SK-N-SH (cell line): ENCODE results near the gene RPL39. TPM values are rescaled to one million over a fixed set of nuclear protein-coding genes. Genes with fewer than 3 reads are reported as not detected.
"Not testable (repeated sequence)": the region's sequence is repeated elsewhere in the genome, so short reads cannot be mapped to it uniquely, and the experiment has no call there.

Source experiments
- CTCF ChIA-PET: fragments of 300-600, 350-600 bp; formaldehyde crosslinking; extraction: SDS; loops from one replicate; lab custom pipeline; 2021; lab: Yijun Ruan, JAX
- POLR2A ChIA-PET: fragments of 350-600 bp; sonication (Branson Sonifier 250); formaldehyde crosslinking; extraction: SDS; loops from one replicate; lab custom pipeline; 2020; ENCODE audit warnings: antibody characterized with exemption, inconsistent platforms; lab: Yijun Ruan, JAX
- DNase-seq: peaks from one replicate; pipeline ENCODE4 v3.0.0; 2012
- H2AFZ ChIP-seq: fragments of 200-600 bp; sonication (generic); 2 replicates; pipeline ENCODE4 v1.8.1; 2016; ENCODE audit warnings: antibody characterized with exemption, mild to moderate bottlenecking, low read depth
- H3F3A ChIP-seq: fragments of 200-600 bp; sonication (generic); replicated peaks from 2 replicates; pipeline ENCODE3; 2016; ENCODE audit warnings: antibody characterized with exemption, mild to moderate bottlenecking; ENCODE audit not compliant: insufficient read depth
- H3K27ac ChIP-seq, 2 experiments: fragments of 200-500 bp in 1 of 2; fragments of 200-600 bp in 1 of 2; sonication (Bioruptor generic) in 1 of 2; sonication (generic), shearing (Covaris generic) in 1 of 2; 2 replicates each; pipeline versions ENCODE4 v1.5.1 to v1.6.1; 2014 to 2016; ENCODE audit warnings: low read depth in 2 of 2, inconsistent platforms in 1 of 2, low read length in 1 of 2, mild to moderate bottlenecking in 1 of 2, mixed read lengths in 1 of 2
- H3K27me3 ChIP-seq: fragments of 200-600 bp; sonication (generic), shearing (Covaris generic); 2 replicates; pipeline ENCODE4 v1.6.1; 2016; ENCODE audit warnings: mixed run types; ENCODE audit not compliant: insufficient read depth
- H3K36me3 ChIP-seq, 2 experiments: fragments of 200-500 bp in 1 of 2; fragments of 200-600 bp in 1 of 2; sonication (Bioruptor generic) in 1 of 2; sonication (generic) in 1 of 2; replicated peaks in 1 of 2; 2 replicates each; pipeline versions ENCODE3 to v1.5.1; 2014 to 2016; ENCODE audit warnings: low read length in 1 of 2, mild to moderate bottlenecking in 1 of 2; ENCODE audit not compliant: insufficient read depth in 2 of 2, control insufficient read depth in 1 of 2
- H3K4me1 ChIP-seq, 2 experiments: fragments of 200-500 bp in 1 of 2; fragments of 200-600 bp in 1 of 2; sonication (Bioruptor generic) in 1 of 2; sonication (generic), shearing (Covaris generic) in 1 of 2; 2 replicates each; pipeline versions ENCODE4 v1.5.1 to v1.6.1; 2014 to 2016; ENCODE audit warnings: low read depth in 1 of 2, low read length in 1 of 2, mixed run types in 1 of 2; ENCODE audit not compliant: insufficient read depth in 2 of 2, control insufficient read depth in 1 of 2
- H3K4me2 ChIP-seq: fragments of 200-600 bp; sonication (generic), shearing (Covaris generic); 2 replicates; pipeline ENCODE4 v1.6.1; 2017; ENCODE audit warnings: mixed run types
- H3K4me3 ChIP-seq, 2 experiments: fragments of 200-500 bp in 1 of 2; fragments of 200-600 bp in 1 of 2; sonication (Bioruptor generic) in 1 of 2; sonication (generic), shearing (Covaris generic) in 1 of 2; 2 replicates each; pipeline versions ENCODE4 v1.5.1 to v1.8.1; 2014 to 2016; ENCODE audit warnings: low read depth in 2 of 2, inconsistent platforms in 1 of 2, low read length in 1 of 2, mild to moderate bottlenecking in 1 of 2, mixed read lengths in 1 of 2, moderate library complexity in 1 of 2
- H3K79me2 ChIP-seq: fragments of 200-600 bp; sonication (generic); 2 replicates; pipeline ENCODE4 v1.8.1; 2017; ENCODE audit warnings: mild to moderate bottlenecking; ENCODE audit not compliant: insufficient read depth
- H3K9ac ChIP-seq: fragments of 200-600 bp; sonication (generic); 2 replicates; pipeline ENCODE4 v1.6.1; 2017; ENCODE audit warnings: mixed run types
- H3K9me2 ChIP-seq: fragments of 200-600 bp; sonication (generic); 2 replicates; pipeline ENCODE4 v1.6.1; 2017; ENCODE audit warnings: mixed run types
- H3K9me3 ChIP-seq: fragments of 200-600 bp; sonication (generic); 2 replicates; pipeline ENCODE4 v1.6.1; 2017; ENCODE audit warnings: mixed run types, mild to moderate bottlenecking, moderate library complexity
- H4K20me1 ChIP-seq: fragments of 200-600 bp; sonication (generic); 2 replicates; pipeline ENCODE4 v1.6.1; 2017; ENCODE audit warnings: mild to moderate bottlenecking, mixed run types; ENCODE audit not compliant: insufficient read depth
- CHD2 ChIP-seq: fragments of 150-350 bp; IDR thresholded peaks from 2 replicates; pipeline ENCODE4 v1.6.1; 2018; ENCODE audit warnings: low read length; ENCODE audit not compliant: partially characterized antibody
- ELF1 ChIP-seq: IDR thresholded peaks from 2 replicates; pipeline ENCODE4 v1.4.0; 2012
- EZH2phosphoT487 ChIP-seq: fragments of 200-600 bp; sonication (generic); IDR thresholded peaks from 2 replicates; pipeline ENCODE4 v1.6.1; 2017; ENCODE audit warnings: low read depth, mixed run types, mild to moderate bottlenecking, antibody characterized with exemption, moderate library complexity, borderline replicate concordance
- MXI1 ChIP-seq: IDR thresholded peaks from 2 replicates; pipeline ENCODE4 v1.6.1; 2012; ENCODE audit warnings: mild to moderate bottlenecking, low read depth, low read length, improper control_type of control experiment
- NFIC ChIP-seq: IDR thresholded peaks from 2 replicates; pipeline ENCODE4 v1.4.0; 2012; ENCODE audit warnings: borderline replicate concordance
- NRF1 ChIP-seq: IDR thresholded peaks from 2 replicates; pipeline ENCODE4 v1.6.1; 2012; ENCODE audit warnings: low read depth, mild to moderate bottlenecking, low read length
- RCOR1 ChIP-seq: fragments of 150-350 bp; IDR thresholded peaks from 2 replicates; pipeline ENCODE4 v1.6.1; 2017; ENCODE audit warnings: antibody characterized with exemption, low read length
- SMC3 ChIP-seq: IDR thresholded peaks from 2 replicates; pipeline ENCODE4 v1.6.1; 2012; ENCODE audit warnings: low read depth, low read length, improper control_type of control experiment
- TCF12 ChIP-seq: IDR thresholded peaks from 2 replicates; pipeline ENCODE4 v1.4.0; 2012
- TEAD4 ChIP-seq: IDR thresholded peaks from 2 replicates; pipeline ENCODE4 v1.4.0; 2012; ENCODE audit warnings: mild to moderate bottlenecking, borderline replicate concordance; ENCODE audit not compliant: insufficient read depth
- WGBS: methylation state at CpG from one replicate; pipeline ENCODE4 v1.1.6; 2017; ENCODE audit warnings: low lambda C conversion rate; 5-methylcytosine and 5-hydroxymethylcytosine counted together
- polyA plus RNA-seq, 3 experiments: library from polyadenylated mRNA; depleted of rRNA; stranded (reverse); fragments of >200 nt; gene quantifications; 2 replicates each; pipeline ENCODE4 v1.2.3, GENCODE V29; 2012
- TF ChIP-seq, protein P1 (sequence below): IDR thresholded peaks from 2 replicates; pipeline ENCODE4 v1.4.0; 2012; ENCODE audit warnings: low read depth, borderline replicate concordance
- TF ChIP-seq, protein P2 (sequence below): IDR thresholded peaks from 2 replicates; pipeline ENCODE4 v1.6.1; 2012; ENCODE audit warnings: mild to moderate bottlenecking, low read depth, low read length, moderate library complexity

The RPL39 gene
- polyA plus RNA-seq, 1 of the 3 experiments (the other 2 are of a cell fraction) = 4,443 TPM

DNA sequence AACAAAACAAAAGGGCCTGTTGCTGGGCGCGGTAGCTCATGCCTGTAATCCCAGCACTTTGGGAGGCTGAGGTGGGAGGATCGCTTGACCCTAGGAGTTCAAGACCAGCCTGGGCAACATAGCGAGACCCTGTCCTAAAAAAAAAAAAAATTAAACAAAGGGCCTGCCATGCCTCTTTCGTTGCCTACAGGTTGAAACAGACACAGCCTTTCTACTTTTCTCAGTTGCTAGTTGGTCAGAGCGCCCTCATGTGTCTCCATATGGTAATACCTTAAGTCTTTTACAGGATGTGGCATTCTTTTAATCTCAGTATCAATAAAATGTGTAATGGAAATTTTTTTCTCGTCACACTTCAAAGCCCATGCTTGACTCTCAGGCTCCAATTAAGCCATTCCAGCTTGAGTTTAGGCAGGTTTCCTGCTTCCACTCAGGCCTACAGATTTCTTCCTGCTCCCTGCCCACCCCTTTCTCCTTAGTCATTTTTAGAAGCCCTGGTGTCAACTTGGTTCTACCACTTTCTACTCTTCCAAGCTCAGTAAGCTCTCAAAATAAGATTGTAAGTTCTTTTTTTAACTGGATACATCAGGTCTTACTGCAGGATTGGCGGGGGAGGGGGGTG lies 37.7 kb downstream of the RPL39 start (continued):
- TF ChIP-seq MXI1 = no peak
- TF ChIP-seq NFIC = no peak
- no peak for TF ChIP-seq TEAD4

GRCh38 chrX:119753001-119753400 lies 38.4 kb downstream of the RPL39 start:
- Histone ChIP-seq H3K79me2 (no peaks in the 10 kb centered on the region), H3K9ac (no peak overlapping the region), H4K20me1 (no peaks in the 10 kb centered on the region), H3K9me2 (no peaks in the 10 kb centered on the region), H3K9me3 (no peaks in the 10 kb centered on the region), H3K36me3 (no peaks in the 10 kb centered on the region), H3F3A (no peaks in the 10 kb centered on the region), H3K4me2 (no peak overlapping the region), H3K27ac (no peak overlapping the region), H3K4me3 (no peak overlapping the region), H3K4me1 (no peaks in the 10 kb centered on the region), H3K27me3 (peaks cover 16% of the 10 kb centered on the region), H2AFZ (no peak overlapping the region)
- WGBS = 62% methylated on average over 3 of the region's 3 CpGs
- ChIA-PET POLR2A (no interaction called here), CTCF (interaction anchor here (0.7 to 2.9 kb wide), 15 partner anchors 8 to 257 kb away, joined by 3 to 10 read pairs (median 3); no protein-coding TSS in a partner anchor)
- no peak for TF ChIP-seq RCOR1
- TF ChIP-seq, protein P1, sequence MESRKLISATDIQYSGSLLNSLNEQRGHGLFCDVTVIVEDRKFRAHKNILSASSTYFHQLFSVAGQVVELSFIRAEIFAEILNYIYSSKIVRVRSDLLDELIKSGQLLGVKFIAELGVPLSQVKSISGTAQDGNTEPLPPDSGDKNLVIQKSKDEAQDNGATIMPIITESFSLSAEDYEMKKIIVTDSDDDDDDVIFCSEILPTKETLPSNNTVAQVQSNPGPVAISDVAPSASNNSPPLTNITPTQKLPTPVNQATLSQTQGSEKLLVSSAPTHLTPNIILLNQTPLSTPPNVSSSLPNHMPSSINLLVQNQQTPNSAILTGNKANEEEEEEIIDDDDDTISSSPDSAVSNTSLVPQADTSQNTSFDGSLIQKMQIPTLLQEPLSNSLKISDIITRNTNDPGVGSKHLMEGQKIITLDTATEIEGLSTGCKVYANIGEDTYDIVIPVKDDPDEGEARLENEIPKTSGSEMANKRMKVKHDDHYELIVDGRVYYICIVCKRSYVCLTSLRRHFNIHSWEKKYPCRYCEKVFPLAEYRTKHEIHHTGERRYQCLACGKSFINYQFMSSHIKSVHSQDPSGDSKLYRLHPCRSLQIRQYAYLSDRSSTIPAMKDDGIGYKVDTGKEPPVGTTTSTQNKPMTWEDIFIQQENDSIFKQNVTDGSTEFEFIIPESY = no peak
- no peak for TF ChIP-seq ELF1
- TF ChIP-seq EZH2phosphoT487 = no peak
- TF ChIP-seq, protein P2, sequence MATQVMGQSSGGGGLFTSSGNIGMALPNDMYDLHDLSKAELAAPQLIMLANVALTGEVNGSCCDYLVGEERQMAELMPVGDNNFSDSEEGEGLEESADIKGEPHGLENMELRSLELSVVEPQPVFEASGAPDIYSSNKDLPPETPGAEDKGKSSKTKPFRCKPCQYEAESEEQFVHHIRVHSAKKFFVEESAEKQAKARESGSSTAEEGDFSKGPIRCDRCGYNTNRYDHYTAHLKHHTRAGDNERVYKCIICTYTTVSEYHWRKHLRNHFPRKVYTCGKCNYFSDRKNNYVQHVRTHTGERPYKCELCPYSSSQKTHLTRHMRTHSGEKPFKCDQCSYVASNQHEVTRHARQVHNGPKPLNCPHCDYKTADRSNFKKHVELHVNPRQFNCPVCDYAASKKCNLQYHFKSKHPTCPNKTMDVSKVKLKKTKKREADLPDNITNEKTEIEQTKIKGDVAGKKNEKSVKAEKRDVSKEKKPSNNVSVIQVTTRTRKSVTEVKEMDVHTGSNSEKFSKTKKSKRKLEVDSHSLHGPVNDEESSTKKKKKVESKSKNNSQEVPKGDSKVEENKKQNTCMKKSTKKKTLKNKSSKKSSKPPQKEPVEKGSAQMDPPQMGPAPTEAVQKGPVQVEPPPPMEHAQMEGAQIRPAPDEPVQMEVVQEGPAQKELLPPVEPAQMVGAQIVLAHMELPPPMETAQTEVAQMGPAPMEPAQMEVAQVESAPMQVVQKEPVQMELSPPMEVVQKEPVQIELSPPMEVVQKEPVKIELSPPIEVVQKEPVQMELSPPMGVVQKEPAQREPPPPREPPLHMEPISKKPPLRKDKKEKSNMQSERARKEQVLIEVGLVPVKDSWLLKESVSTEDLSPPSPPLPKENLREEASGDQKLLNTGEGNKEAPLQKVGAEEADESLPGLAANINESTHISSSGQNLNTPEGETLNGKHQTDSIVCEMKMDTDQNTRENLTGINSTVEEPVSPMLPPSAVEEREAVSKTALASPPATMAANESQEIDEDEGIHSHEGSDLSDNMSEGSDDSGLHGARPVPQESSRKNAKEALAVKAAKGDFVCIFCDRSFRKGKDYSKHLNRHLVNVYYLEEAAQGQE = no peak
- TF ChIP-seq TCF12 = no peak
- no peak for TF ChIP-seq SMC3
- TF ChIP-seq NRF1 = no peak
- no peak for TF ChIP-seq CHD2
- no peak for DNase-seq

- H2AFZ ChIP-seq, H3K27ac ChIP-seq, H4K20me1 ChIP-seq, H3K4me2 ChIP-seq, POLR2A ChIA-PET, H3F3A ChIP-seq, H3K4me1 ChIP-seq, H3K9me3 ChIP-seq, H3K9me2 ChIP-seq, H3K4me3 ChIP-seq, H3K9ac ChIP-seq, DNase-seq, H3K79me2 ChIP-seq, H3K36me3 ChIP-seq: not testable (repeated sequence)
- CTCF ChIA-PET = interaction anchor here (1.5 kb wide), 1 partner anchor 141 kb away, joined by 4 read pairs; no protein-coding TSS in a partner anchor
- WGBS = no CpG with 5 or more reads among the region's 27 CpGs
- H3K27me3 ChIP-seq = peaks cover 28% of the 10 kb centered on the region; the same call in 1 of the 2 replicates
Observed at GRCh38 chrX:119750751-119751150, 40.7 kb downstream of the RPL39 start.

DNA sequence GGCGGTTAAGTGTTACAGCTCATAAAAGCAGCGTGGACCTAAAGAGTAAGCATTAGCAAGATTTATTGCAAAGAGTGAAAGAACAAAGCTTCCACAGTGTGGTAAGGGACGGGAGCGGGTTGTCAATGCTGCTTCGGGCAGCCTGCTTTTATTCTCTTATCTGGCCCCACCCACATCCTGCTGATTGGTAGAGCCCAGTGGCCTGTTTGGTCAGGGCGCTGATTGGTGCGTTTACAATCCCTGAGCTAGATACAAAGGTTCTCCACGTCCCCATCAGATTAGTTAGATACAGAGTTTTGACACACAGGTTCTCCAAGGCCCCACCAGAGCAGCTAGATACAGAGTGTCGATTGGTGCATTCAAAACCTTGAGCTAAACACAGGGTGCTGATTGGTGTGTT lies 41.3 kb downstream of the RPL39 start:
- H3F3A ChIP-seq, H3K4me3 ChIP-seq, H3K4me2 ChIP-seq, H3K27ac ChIP-seq, H3K4me1 ChIP-seq, POLR2A ChIA-PET, H2AFZ ChIP-seq, H4K20me1 ChIP-seq, H3K79me2 ChIP-seq, DNase-seq, H3K9me3 ChIP-seq, H3K9ac ChIP-seq, H3K36me3 ChIP-seq, H3K9me2 ChIP-seq: not testable (repeated sequence)
- WGBS = 54% methylated on average over 9 of the region's 9 CpGs
- peaks cover 25% of the 10 kb centered on the region; the same call in 1 of the 2 replicates for H3K27me3 ChIP-seq
- CTCF ChIA-PET = interaction anchor here (1.5 kb wide), 1 partner anchor 140 kb away, joined by 4 read pairs; no protein-coding TSS in a partner anchor
